Fibroblast of lung (primary cell): ENCODE measurements around the gene ENDOD1. TPM values are rescaled to one million over a fixed set of nuclear protein-coding genes. Genes with fewer than 3 reads are reported as not detected.
"Not testable (repeated sequence)": the region's sequence is repeated elsewhere in the genome, so short reads cannot be mapped to it uniquely, and the experiment has no call there.

ENCODE experiments used
- DNase-seq, 2 donors: peaks; one replicate each; pipeline versions ENCODE4 v3.0.0 to v3.0.0-alpha.2; 2010; ENCODE audit warnings: low read depth in 2 of 2
- H2AFZ ChIP-seq: 2 replicates; pipeline ENCODE4 v1.5.1; 2012; ENCODE audit warnings: low read length, control low read depth, inconsistent platforms
- H3K27ac ChIP-seq: 2 replicates; pipeline ENCODE4 v1.5.1; 2011; ENCODE audit warnings: low read length, control low read depth; ENCODE audit not compliant: insufficient read depth
- H3K27me3 ChIP-seq: 2 replicates; pipeline ENCODE4 v1.5.1; 2011; ENCODE audit warnings: mild to moderate bottlenecking, low read length; ENCODE audit not compliant: control insufficient read depth, insufficient read depth
- H3K36me3 ChIP-seq: 2 replicates; pipeline ENCODE4 v1.5.1; 2011; ENCODE audit warnings: low read length; ENCODE audit not compliant: control insufficient read depth, insufficient read depth
- H3K4me1 ChIP-seq: 2 replicates; pipeline ENCODE4 v1.5.1; 2011; ENCODE audit warnings: low read length; ENCODE audit not compliant: control insufficient read depth, insufficient read depth; ENCODE audit errors: extremely low read depth
- H3K4me2 ChIP-seq: 2 replicates; pipeline ENCODE4 v1.5.1; 2011; ENCODE audit warnings: low read length, control low read depth; ENCODE audit not compliant: insufficient read depth; ENCODE audit errors: extremely low read depth
- H3K4me3 ChIP-seq, 4 experiments: fragments of 200-600 bp in 1 of 4; sonication (generic) in 1 of 4; replicated peaks in 1 of 4; 2 replicates each; pipeline ENCODE4 v1.5.1; 2011 to 2016; ENCODE audit warnings: low read length in 4 of 4, low read depth in 3 of 4, mild to moderate bottlenecking in 3 of 4, control low read depth in 2 of 4, inconsistent platforms in 1 of 4, mixed read lengths in 1 of 4; ENCODE audit not compliant: insufficient read depth in 1 of 4; ENCODE audit errors: control extremely low read depth in 1 of 4
- H3K79me2 ChIP-seq: 2 replicates; pipeline ENCODE4 v1.5.1; 2012; ENCODE audit warnings: mild to moderate bottlenecking, low read length, inconsistent platforms; ENCODE audit not compliant: control insufficient read depth, insufficient read depth
- H3K9ac ChIP-seq: 2 replicates; pipeline ENCODE4 v1.5.1; 2011; ENCODE audit warnings: mild to moderate bottlenecking, low read length, control low read depth; ENCODE audit not compliant: insufficient read depth
- H3K9me3 ChIP-seq: 2 replicates; pipeline ENCODE4 v1.5.1; 2012; ENCODE audit warnings: low read depth, low read length; ENCODE audit not compliant: control insufficient read depth, insufficient read depth
- H4K20me1 ChIP-seq: 2 replicates; pipeline ENCODE4 v1.5.1; 2011; ENCODE audit warnings: low read length; ENCODE audit not compliant: control insufficient read depth, insufficient read depth; ENCODE audit errors: extremely low read depth
- CTCF ChIP-seq, 2 donors: IDR thresholded peaks in 1 of 2; conservative IDR thresholded peaks in 1 of 2; 1 replicate in 1 of 2; 2 replicates in 1 of 2; pipeline ENCODE4 v1.5.1; 2011 to 2012; ENCODE audit warnings: low read length in 2 of 2, control low read depth in 1 of 2, inconsistent platforms in 1 of 2, low read depth in 1 of 2, mild to moderate bottlenecking in 1 of 2
- EZH2 ChIP-seq: IDR thresholded peaks from 2 replicates; pipeline ENCODE4 v1.5.1; 2012; ENCODE audit warnings: low read length, control low read depth, mild to moderate bottlenecking; ENCODE audit errors: missing control alignments
- polyA plus RNA-seq, 2 donors: library from polyadenylated mRNA; depleted of rRNA in 1 of 2; stranded (reverse) in 1 of 2; unstranded in 1 of 2; fragments of >200 nt; gene quantifications; 2 replicates each; pipeline ENCODE4 v1.2.1, GENCODE V29; 2011 to 2012; ENCODE audit warnings: missing spikeins in 1 of 2
- total RNA-seq: library from RNA; depleted of rRNA; stranded (reverse); fragments of >200 nt; gene quantifications from 2 replicates; pipeline ENCODE4 v1.2.1, GENCODE V29; 2014

ENDOD1 gene
- total and polyA plus RNA-seq, 2 donors (not counting 1 experiment from before 2014, with no cell fraction given): 33.4 to 50.8 TPM

- Histone ChIP-seq H3K4me3 (no peak overlapping the region), H2AFZ (no peak overlapping the region), H3K4me1 (peaks cover 7% of the 10 kb centered on the region), H3K79me2 (no peaks in the 10 kb centered on the region), H4K20me1 (no peaks in the 10 kb centered on the region), H3K27me3 (no peaks in the 10 kb centered on the region), H3K27ac (no peak overlapping the region), H3K36me3 (no peaks in the 10 kb centered on the region), H3K9me3 (no peaks in the 10 kb centered on the region), H3K9ac (no peak overlapping the region), H3K4me2 (no peak overlapping the region)
- no peak for TF ChIP-seq EZH2
- no peak for TF ChIP-seq CTCF (conservative IDR thresholded peaks at IDR 0.05 in 1 of 2, IDR thresholded peaks at IDR 0.05 in 1 of 2; ENCODE audit: low read depth in 1 of 2, low read length in 2 of 2)
- peak; percentile 8 to 64 for DNase-seq
Observed at GRCh38 chr11:95108671-95109551, 19.3 kb downstream of the ENDOD1 start.

- not testable (repeated sequence) for H3K36me3 ChIP-seq, DNase-seq, H3K9ac ChIP-seq, H3K79me2 ChIP-seq, H3K4me1 ChIP-seq, H4K20me1 ChIP-seq, H3K4me2 ChIP-seq, H3K4me3 ChIP-seq, H3K9me3 ChIP-seq, H3K27ac ChIP-seq, H2AFZ ChIP-seq, H3K27me3 ChIP-seq
Observed at GRCh38 chr11:95111471-95111870, 21.8 kb downstream of the ENDOD1 start.

- peaks cover 7% of the 10 kb centered on the region for H3K4me1 ChIP-seq
- no peak for TF ChIP-seq EZH2
- TF ChIP-seq CTCF (conservative IDR thresholded peaks at IDR 0.05 in 1 of 2, IDR thresholded peaks at IDR 0.05 in 1 of 2; ENCODE audit: low read depth in 1 of 2, low read length in 2 of 2): no peak
- no peak overlapping the region for H2AFZ ChIP-seq
- H3K79me2 ChIP-seq: no peaks in the 10 kb centered on the region
- DNase-seq: no peak
- no peaks in the 10 kb centered on the region for H3K36me3 ChIP-seq
- H3K4me3 ChIP-seq: no peak overlapping the region
- no peaks in the 10 kb centered on the region for H3K9me3 ChIP-seq
- no peaks in the 10 kb centered on the region for H3K27me3 ChIP-seq
- H3K4me2 ChIP-seq: no peak overlapping the region
- H4K20me1 ChIP-seq: no peaks in the 10 kb centered on the region
- H3K27ac ChIP-seq: no peak overlapping the region
- no peak overlapping the region for H3K9ac ChIP-seq
Observed at GRCh38 chr11:95111923-95112540, 22.4 kb downstream of the ENDOD1 start.
